ENCODE results near the gene CAST. TPM values are rescaled to one million over a fixed set of nuclear protein-coding genes. Genes with fewer than 3 reads are reported as not detected.

Gene CAST
- total and polyA plus RNA-seq, 2 donors from 2014 or later: 83.2 to 282 TPM

GRCh38 chr5:96751203-96752169 is 89.3 kb downstream of the CAST start:
- Histone ChIP-seq H3K9me3 (ENCODE audit: control insufficient read depth in 2 of 3, insufficient read depth in 1 of 3, low read length in 3 of 3) (no peaks in the 10 kb centered on the region), H3K27ac (ENCODE audit: low read depth in 2 of 2, low read length in 2 of 2) (no peak overlapping the region), H3K4me3 (ENCODE audit: low read length in 3 of 3) (no peak overlapping the region), H3K4me1 (ENCODE audit: control insufficient read depth in 2 of 3, insufficient read depth in 2 of 3, low read depth in 1 of 3, low read length in 3 of 3) (no peaks in the 10 kb centered on the region), H3K9ac (ENCODE audit: low read length in 3 of 3) (no peak overlapping the region), H3K36me3 (ENCODE audit: control insufficient read depth in 2 of 3, insufficient read depth in 3 of 3, low read length in 3 of 3) (peaks cover 13 to 46% (median 33%) of the 10 kb centered on the region in 3 donors), H3K27me3 (ENCODE audit: control insufficient read depth, insufficient read depth, low read length) (no peaks in the 10 kb centered on the region)
- FAIRE-seq (no peak), DNase-seq (no peak)
- intact Hi-C loops (cut with DNase I): no loop called here
- TF ChIP-seq CTCF (IDR thresholded peaks at IDR 0.05; ENCODE audit: borderline replicate concordance, extremely low read depth, insufficient read depth): no peak

- H3K27me3 ChIP-seq (ENCODE audit: control insufficient read depth, insufficient read depth, low read length): no peaks in the 10 kb centered on the region
- no peak overlapping the region for H3K4me3 ChIP-seq (ENCODE audit: low read length in 3 of 3)
- peak; percentile 66 for TF ChIP-seq CTCF (IDR thresholded peaks at IDR 0.05; ENCODE audit: borderline replicate concordance, extremely low read depth, insufficient read depth)
- peak in 3 of 5 donors; percentile 34 to 88 (median 86) for DNase-seq
- H3K27ac ChIP-seq (ENCODE audit: low read depth in 2 of 2, low read length in 2 of 2): no peak overlapping the region
- intact Hi-C loops (cut with DNase I): no loop called here
- peaks cover 14 to 51% (median 34%) of the 10 kb centered on the region in 3 donors for H3K36me3 ChIP-seq (ENCODE audit: control insufficient read depth in 2 of 3, insufficient read depth in 3 of 3, low read length in 3 of 3)
- H3K9me3 ChIP-seq (ENCODE audit: control insufficient read depth in 2 of 3, insufficient read depth in 1 of 3, low read length in 3 of 3): no peaks in the 10 kb centered on the region
- H3K9ac ChIP-seq (ENCODE audit: low read length in 3 of 3): no peak overlapping the region
- H3K4me1 ChIP-seq (ENCODE audit: control insufficient read depth in 2 of 3, insufficient read depth in 2 of 3, low read depth in 1 of 3, low read length in 3 of 3): no peaks in the 10 kb centered on the region
- peak; percentile 85 for FAIRE-seq
Measured at GRCh38 chr5:96752341-96753016, 90.3 kb downstream of the CAST start.

- Histone ChIP-seq H3K4me3 (ENCODE audit: low read length in 3 of 3) (no peak overlapping the region), H3K9me3 (ENCODE audit: control insufficient read depth in 2 of 3, insufficient read depth in 1 of 3, low read length in 3 of 3) (no peaks in the 10 kb centered on the region), H3K9ac (ENCODE audit: low read length in 3 of 3) (no peak overlapping the region), H3K27me3 (ENCODE audit: control insufficient read depth, insufficient read depth, low read length) (no peaks in the 10 kb centered on the region), H3K36me3 (ENCODE audit: control insufficient read depth in 2 of 3, insufficient read depth in 3 of 3, low read length in 3 of 3) (peaks cover 14 to 47% (median 30%) of the 10 kb centered on the region in 3 donors), H3K4me1 (ENCODE audit: control insufficient read depth in 2 of 3, insufficient read depth in 2 of 3, low read depth in 1 of 3, low read length in 3 of 3) (no peaks in the 10 kb centered on the region), H3K27ac (ENCODE audit: low read depth in 2 of 2, low read length in 2 of 2) (no peak overlapping the region)
- intact Hi-C loops (cut with DNase I): no loop called here
- DNase-seq: no peak
- TF ChIP-seq CTCF (IDR thresholded peaks at IDR 0.05; ENCODE audit: borderline replicate concordance, extremely low read depth, insufficient read depth): no peak
- FAIRE-seq: no peak
Measured at GRCh38 chr5:96753017-96753397, 90.8 kb downstream of the CAST start.
